GM21390 (cell line): ENCODE measurements around the gene UBXN6.

Experiments
- ATAC-seq: cut with Tn5 transposase; IDR thresholded peaks from one replicate; pipeline ENCODE4 v1.9.1; 2021; ENCODE audit not compliant: unreplicated experiment

The UBXN6 gene

GRCh38 chr19:4443188-4443587 is 14.4 kb downstream of the UBXN6 start:
- ATAC-seq, result no peak

- no peak for ATAC-seq
Observed at GRCh38 chr19:4442819-4443146, 14.8 kb downstream of the UBXN6 start.

- no peak for ATAC-seq
Observed at GRCh38 chr19:4441994-4442818, 15.4 kb downstream of the UBXN6 start.

- no peak for ATAC-seq
Observed at GRCh38 chr19:4439243-4439642, 18.4 kb downstream of the UBXN6 start.

GRCh38 chr19:4437103-4437502 is 20.5 kb downstream of the UBXN6 start:
- no peak for ATAC-seq

- ATAC-seq, result no peak
Observed at GRCh38 chr19:4436231-4436630, 21.4 kb downstream of the UBXN6 start.

- no peak for ATAC-seq
Observed at GRCh38 chr19:4434391-4434790, 23.2 kb downstream of the UBXN6 start.

- ATAC-seq, result no peak
Observed at GRCh38 chr19:4432918-4433506, 24.6 kb downstream of the UBXN6 start.

GRCh38 chr19:4431808-4432674 is 25.6 kb downstream of the UBXN6 start:
- no peak for ATAC-seq

GRCh38 chr19:4431296-4431695 is 26.3 kb downstream of the UBXN6 start:
- ATAC-seq, result no peak

- no peak for ATAC-seq
Observed at GRCh38 chr19:4430760-4431159, 26.8 kb downstream of the UBXN6 start.

- no peak for ATAC-seq
Observed at GRCh38 chr19:4429771-4430171, 27.8 kb downstream of the UBXN6 start.

- no peak for ATAC-seq
Observed at GRCh38 chr19:4429256-4429655, 28.3 kb downstream of the UBXN6 start.

- ATAC-seq, result no peak
Observed at GRCh38 chr19:4428326-4428975, 29.1 kb downstream of the UBXN6 start.

- no peak for ATAC-seq
Observed at GRCh38 chr19:4425537-4425936, 32.1 kb downstream of the UBXN6 start.

GRCh38 chr19:4423416-4424126 is 34.0 kb downstream of the UBXN6 start:
- no peak for ATAC-seq

GRCh38 chr19:4416268-4416667 is 41.3 kb downstream of the UBXN6 start:
- ATAC-seq, result no peak

GRCh38 chr19:4415352-4415751 is 42.2 kb downstream of the UBXN6 start:
- no peak for ATAC-seq

- ATAC-seq, result no peak
Observed at GRCh38 chr19:4414800-4415321, 42.7 kb downstream of the UBXN6 start.

- ATAC-seq, result no peak
Observed at GRCh38 chr19:4414144-4414799, 43.3 kb downstream of the UBXN6 start.
